NCI-H345 (cell line): ENCODE results near the gene AFG3L2.

Experiments used
- DNase-seq: peaks from one replicate; lab custom pipeline; 2025; lab: John Stamatoyannopoulos, UW

AFG3L2 gene

GRCh38 chr18:12376754-12377555 is at the start of gene AFG3L2:
AFG3L2 (minus strand) TSS chr18:12377227; CDS start chr18:12377082, 145 bp downstream.
- peak; percentile 99 for DNase-seq

- no peak for DNase-seq
These were observed 47.2 kb upstream of the AFG3L2 start for GRCh38 chr18:12424252-12424651.

- peak; percentile 82 for DNase-seq
These were observed 46.8 kb upstream of the AFG3L2 start for GRCh38 chr18:12423820-12424219.

- no peak for DNase-seq
These were observed 46.4 kb upstream of the AFG3L2 start for GRCh38 chr18:12423393-12423792.

- peak; percentile 66 for DNase-seq
These were observed 45.9 kb upstream of the AFG3L2 start for GRCh38 chr18:12422936-12423335.

- DNase-seq = no peak
These were observed 44.7 kb upstream of the AFG3L2 start for GRCh38 chr18:12421732-12422131.

- DNase-seq = peak; percentile 69
These were observed 43.9 kb upstream of the AFG3L2 start for GRCh38 chr18:12420821-12421421.

GRCh38 chr18:12417687-12418086 is 40.7 kb upstream of the AFG3L2 start:
- DNase-seq = no peak

GRCh38 chr18:12416098-12416729 is 39.2 kb upstream of the AFG3L2 start:
- no peak for DNase-seq

- DNase-seq = no peak
These were observed 34.4 kb upstream of the AFG3L2 start for GRCh38 chr18:12411456-12411855.

- DNase-seq = peak; percentile 6
These were observed 33.7 kb upstream of the AFG3L2 start for GRCh38 chr18:12410747-12411146.

GRCh38 chr18:12410081-12410481 is 33.1 kb upstream of the AFG3L2 start:
- DNase-seq = no peak

- DNase-seq = no peak
These were observed 32.4 kb upstream of the AFG3L2 start for GRCh38 chr18:12409469-12409868.

GRCh38 chr18:12408247-12408869 is 31.3 kb upstream of the AFG3L2 start:
- DNase-seq = peak; percentile 31

GRCh38 chr18:12406371-12407111 is 29.5 kb upstream of the AFG3L2 start:
- no peak for DNase-seq

- no peak for DNase-seq
These were observed 28.0 kb upstream of the AFG3L2 start for GRCh38 chr18:12405066-12405465.

- no peak for DNase-seq
These were observed 26.8 kb upstream of the AFG3L2 start for GRCh38 chr18:12403601-12404506.

GRCh38 chr18:12401881-12402280 is 24.9 kb upstream of the AFG3L2 start:
- DNase-seq = peak; percentile 48

GRCh38 chr18:12399231-12399630 is 22.2 kb upstream of the AFG3L2 start:
- DNase-seq = no peak

GRCh38 chr18:12398625-12399024 is 21.6 kb upstream of the AFG3L2 start:
- DNase-seq = no peak

GRCh38 chr18:12397793-12398192 is 20.8 kb upstream of the AFG3L2 start:
- no peak for DNase-seq
